ENCODE data around the gene C9orf43. TPM values are rescaled to one million over a fixed set of nuclear protein-coding genes. Genes with fewer than 3 reads are reported as not detected.
"Not testable (repeated sequence)": the region's sequence is repeated elsewhere in the genome, so short reads cannot be mapped to it uniquely, and the experiment has no call there.

C9orf43 gene
- total RNA-seq, 1 donor from 2014 or later: 0.64 TPM

DNA sequence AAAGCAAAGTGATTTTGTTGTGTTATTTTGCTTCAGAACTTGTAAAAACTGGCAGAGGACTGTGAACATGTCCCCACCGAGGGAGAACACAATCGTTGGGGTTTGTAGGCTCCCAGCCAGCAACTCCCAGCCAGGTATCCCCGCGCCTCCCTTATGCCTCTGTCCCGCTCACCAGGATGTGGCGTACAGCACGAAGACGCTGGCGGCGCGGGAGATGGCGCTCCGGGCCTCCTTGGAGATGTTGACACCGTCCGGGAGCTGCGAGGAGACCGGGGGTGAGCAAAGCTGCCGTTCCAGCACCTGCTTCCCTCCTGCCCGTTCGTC lies 702 bp upstream of the C9orf43 start:
- no peak for DNase-seq (ENCODE audit: low read depth)

DNA sequence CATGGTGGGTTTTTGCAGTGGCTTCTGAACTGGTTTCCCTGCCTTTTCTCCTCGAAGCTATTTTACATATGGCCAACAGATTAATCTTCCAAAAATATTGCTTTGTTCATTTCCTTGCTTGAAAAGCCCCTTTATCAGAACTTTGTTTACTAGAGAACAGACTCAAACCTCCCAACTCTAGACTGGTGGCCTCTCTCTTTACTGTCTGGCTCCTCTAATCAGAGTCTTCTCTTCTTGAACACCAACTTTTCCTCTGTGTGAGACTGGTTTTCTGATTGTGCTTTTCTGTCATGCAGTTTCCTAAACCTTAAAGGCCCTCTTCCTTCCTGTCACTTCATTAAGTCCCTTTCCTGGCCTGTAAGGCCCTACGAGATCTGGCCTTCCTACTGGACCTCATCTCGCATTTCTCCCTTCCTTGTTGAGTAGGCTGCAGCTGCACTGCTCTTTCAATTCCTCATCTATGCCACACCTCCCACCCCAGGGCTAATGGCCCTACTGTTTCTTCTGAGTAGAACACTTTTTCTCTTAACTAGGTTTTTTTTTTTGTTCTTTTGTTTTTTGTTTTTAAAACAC lies 5.7 kb downstream of the C9orf43 start:
- DNase-seq (ENCODE audit: low read depth): no peak

DNA sequence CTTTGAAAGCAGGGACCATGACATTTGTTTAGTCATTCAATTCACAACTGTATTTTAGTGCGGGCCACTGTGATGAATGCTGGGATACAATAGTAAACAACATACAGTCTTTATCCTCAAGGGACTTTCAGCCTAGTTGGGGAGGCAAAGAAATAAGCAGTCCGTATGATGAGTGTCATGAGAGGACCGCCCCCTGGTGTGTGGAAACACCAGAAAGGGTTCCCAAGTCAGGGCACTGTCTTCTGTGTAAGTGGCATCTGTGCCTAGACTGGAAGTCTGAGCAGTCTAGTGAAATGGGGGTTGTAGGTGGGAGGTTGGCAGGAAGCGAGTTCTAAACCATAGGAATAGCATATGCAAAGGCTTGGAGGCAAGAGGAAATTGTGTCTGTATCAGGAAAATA lies 6.8 kb downstream of the C9orf43 start:
- no peak for DNase-seq (ENCODE audit: low read depth)

DNA sequence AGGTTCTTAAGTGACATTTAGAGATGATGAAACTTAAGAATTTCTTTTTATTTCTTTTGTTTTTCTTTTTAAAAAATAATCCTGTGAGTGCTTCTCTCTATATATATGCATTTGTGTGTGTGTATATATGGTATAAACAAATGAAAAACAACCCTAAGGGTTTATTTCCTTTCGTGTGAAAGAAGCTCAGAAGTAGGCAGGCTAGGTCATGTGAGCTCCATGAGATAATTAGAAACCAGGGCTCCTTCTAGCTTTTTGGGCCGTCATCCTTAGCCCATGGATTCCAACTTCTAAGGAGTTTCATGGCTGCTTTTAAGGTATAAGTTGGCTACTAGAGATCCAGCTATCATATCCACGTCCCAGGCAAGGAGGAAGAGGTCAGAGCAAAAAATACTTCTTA lies 11.2 kb downstream of the C9orf43 start:
- DNase-seq (ENCODE audit: low read depth): no peak

DNA sequence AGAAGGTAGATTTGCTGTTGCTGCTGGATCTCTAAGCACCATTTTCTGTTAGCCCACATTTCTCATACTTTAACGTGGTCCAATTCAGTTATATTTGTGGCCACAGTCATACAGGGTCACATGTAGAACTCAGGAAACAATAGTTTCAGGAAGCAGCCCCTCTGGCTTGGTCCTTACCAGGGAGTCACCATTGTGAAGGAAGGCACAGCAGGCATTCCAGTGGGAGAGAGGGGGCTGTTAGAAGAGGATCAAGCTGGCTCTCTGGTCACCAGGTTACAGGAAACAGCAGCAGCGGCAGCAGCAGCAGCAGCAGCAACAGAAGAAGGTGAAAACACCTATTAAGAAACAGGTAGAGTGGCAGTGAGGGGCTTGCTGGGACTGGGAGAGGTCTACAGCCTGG lies 14.5 kb downstream of the C9orf43 start:
- DNase-seq (ENCODE audit: low read depth): no peak

DNA sequence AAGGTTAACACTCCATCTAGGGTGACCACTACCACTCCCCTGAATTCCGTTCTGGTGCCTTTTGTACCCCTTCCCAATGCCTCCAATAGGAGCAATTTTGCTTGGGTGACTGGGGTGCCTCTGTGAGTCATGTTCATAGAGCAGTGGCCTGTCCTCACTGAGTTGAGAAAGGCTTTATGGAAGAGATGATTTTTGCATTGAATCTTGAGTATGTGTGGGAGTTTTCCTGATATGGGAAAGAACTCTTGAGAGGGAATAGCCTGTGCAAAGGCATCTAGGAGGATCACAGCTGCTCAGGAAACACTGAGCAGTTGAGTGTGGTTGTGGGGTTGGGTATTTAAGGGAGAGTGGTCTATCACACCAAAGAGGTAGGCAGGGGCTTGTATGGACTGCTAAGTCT lies 16.2 kb downstream of the C9orf43 start:
- DNase-seq (ENCODE audit: low read depth): no peak

DNA sequence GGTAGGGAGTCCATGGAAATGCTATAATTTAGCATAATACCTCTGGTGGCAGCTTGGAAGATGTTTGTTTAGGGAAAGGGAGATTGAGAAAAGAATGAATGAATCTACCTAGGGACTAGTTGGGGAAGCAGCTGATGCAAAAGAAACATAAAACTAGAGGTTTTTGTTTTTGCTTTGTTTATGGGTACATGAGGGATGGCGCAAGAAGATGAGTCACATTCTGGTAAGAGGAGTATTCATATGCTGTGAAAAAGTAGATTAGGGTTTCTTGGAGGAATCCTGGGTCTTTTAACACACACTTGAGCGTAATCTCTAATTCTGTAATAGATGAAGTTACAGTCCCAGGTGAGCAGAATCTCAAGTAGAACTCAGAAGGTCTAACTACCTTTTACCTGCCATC lies 17.1 kb downstream of the C9orf43 start:
- no peak for DNase-seq (ENCODE audit: low read depth)

DNA sequence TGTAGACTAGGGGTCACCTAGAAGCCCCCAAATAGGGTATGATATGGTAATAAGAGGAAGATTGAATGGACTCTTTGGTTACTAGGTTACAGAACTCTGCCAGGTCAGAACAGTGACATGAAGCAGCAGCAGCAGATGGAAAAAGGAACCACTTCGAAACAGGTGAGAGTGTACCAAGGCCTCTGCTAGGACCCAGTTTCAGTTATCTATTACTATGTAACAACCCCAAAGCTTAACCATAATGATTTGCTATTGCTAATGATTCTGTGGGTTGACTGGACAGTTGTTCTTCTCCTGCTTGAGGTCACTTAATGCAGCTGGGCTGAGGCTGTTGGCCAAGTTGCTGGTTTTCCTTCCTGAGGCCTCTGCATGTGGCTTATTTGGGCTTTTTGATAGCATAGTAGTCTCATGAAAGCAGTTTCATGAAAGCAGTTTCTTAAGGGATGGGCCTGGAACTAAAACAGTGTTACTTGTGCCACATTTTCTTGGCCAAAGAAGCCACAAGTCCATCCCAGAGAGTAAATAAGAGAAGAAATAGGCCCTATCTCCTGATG lies 17.6 kb downstream of the C9orf43 start:
- DNase-seq (ENCODE audit: low read depth): peak; percentile 59

DNA sequence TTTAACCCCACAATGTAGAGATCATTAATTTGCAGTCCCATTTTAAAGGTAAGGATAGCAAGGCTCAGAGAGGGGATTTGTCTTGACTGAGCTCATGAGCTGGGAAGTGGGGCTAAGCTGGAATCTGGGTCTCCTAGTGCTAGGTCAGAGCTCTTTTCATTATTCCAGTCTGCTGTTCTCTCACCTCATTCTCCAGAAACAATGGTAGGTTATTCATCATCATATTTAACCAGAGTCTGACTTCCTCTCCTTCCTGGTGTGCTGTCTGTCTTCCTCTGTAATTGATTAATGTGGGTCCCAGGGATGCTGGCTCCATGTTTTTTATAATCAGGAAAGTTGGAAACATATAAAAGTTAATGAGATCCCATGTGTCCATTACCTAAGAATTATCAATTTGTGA lies 20.6 kb downstream of the C9orf43 start:
- no peak for DNase-seq (ENCODE audit: low read depth)

DNA sequence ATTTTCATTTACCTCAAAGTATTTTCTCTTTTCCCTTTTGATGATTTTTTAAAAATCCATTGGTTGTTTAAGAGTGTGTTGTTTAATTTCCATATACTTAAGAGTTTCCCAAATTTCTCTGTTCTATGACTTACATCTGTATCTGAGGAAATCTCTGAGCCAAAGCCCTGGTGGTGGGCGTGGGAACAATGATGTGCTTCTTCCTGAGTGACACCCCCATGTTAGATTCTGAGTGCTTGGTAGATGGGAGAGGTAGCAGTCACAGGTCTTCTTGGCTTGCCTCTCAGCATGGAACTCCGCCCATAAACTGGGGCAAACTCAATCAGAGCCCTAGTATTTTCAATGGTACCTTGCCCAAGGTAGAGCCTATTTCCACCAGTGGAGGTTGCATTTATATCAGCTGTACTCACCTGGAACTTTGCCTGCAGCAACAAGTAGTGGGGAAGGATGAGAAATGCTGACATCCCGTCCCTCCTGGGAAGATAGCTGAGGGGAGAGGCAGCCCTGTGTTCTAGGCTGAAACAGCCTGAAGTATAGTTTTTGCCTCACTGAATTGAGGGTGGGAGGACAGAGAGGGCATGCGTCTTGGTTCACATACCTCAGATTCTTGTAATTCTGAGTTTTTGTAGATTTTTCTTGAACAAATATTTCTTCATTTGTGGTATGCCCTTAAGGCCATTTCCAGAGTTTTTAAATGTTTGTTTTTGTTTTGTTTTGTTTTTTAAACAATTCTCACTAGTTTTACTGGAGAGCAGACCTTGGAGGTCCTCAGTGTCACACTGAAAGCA lies 26.4 kb downstream of the C9orf43 start:
- no peak for DNase-seq (ENCODE audit: low read depth)

DNA sequence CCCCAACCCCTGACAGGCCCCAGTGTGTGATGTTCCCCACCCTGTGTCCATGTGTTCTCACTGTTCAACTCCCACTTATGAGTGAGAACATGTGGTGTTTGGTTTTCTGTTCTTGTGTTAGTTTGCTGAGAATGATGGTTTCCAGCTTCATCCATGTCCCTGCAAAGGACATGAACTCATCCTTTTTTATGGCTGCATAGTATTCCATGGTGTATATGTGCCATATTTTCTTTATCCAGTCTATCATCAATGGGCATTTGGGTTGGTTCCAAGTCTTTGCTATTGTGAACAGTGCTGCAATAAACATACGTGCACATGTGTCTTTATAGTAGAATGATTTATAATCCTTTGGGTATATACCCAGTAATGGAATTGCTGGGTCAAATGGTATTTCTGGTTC lies 27.2 kb downstream of the C9orf43 start:
- DNase-seq (ENCODE audit: low read depth): not testable (repeated sequence)

DNA sequence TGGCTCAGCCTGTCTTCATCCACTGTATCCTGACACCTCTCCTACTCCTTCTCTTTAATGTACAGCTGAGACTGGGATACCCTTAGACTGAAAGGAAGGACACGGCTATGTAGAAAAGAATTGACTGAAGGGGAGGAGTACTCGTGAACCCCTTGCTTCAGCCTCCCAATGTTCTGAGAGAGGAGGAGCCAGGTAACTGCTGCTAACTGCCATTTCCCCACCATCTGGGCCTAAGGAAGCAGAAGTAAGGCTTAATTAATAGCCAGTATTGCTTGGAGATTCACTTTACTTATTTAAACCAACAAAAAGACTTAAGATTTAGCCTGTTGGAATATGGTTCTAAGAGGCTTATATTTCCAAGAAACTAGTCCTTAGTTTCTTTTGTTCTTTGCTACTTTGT lies 34.2 kb downstream of the C9orf43 start:
- DNase-seq (ENCODE audit: low read depth): no peak

DNA sequence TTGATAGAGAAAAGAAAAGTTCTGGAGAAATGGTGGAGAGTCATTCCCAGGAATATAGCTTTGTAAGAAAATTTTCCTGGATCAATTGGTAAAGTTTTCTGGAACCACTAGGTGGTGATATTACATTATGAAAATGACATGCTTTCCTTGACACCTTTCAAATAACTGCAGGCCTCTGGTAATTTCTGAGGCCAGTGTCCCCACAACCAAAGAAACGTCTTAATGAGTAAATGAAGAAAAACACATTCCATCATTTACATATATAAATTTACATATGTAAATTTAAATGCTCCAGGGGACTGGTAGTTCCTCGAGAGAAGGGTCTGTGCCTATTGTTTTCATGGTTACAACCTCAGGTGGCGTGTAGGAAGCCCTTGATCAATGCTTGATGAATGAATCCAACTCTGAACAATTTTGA lies 35.8 kb downstream of the C9orf43 start:
- DNase-seq (ENCODE audit: low read depth): peak; percentile 72

DNA sequence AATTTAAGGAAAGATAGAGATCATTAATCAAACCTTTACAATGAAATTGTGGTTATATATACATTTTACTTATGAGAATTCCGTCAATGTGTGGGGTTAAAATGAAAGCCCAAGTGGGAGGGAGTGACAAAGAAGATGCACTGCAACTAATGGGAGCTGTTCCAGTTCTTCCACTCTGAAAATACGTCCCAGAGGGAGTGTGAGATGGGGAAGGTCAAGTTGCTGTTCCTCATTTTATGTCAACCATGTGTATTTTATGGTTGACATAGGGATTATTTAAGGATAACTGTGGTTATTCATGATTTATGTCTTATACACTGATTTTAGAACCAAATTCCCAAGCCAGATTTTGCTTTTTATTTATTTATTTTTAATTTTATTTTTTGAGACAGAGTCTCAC lies 38.8 kb downstream of the C9orf43 start:
- DNase-seq (ENCODE audit: low read depth): no peak

DNA sequence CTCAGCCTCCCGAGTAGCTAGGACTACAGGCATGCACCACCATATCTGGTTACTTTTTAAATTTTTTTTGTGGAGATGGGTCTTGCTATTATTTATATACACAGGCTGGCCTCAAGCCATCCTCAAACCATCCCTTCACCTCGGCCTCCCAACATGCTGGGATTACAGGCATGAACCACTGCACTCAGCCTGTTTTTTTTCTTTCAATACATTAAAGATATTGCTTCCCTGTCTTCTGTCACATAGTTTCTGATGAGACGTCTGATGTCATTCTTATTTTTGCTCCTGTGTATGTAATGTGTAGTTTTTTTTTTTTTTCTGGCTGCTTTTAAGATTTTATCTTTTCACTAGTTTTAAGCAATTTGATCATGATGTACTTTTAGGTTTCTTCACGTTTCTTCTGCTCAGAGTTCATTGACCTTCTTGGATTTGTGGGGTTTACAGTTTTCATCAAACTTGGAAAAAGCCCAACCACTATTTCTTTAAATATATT lies 41.6 kb downstream of the C9orf43 start:
- DNase-seq (ENCODE audit: low read depth): no peak

DNA sequence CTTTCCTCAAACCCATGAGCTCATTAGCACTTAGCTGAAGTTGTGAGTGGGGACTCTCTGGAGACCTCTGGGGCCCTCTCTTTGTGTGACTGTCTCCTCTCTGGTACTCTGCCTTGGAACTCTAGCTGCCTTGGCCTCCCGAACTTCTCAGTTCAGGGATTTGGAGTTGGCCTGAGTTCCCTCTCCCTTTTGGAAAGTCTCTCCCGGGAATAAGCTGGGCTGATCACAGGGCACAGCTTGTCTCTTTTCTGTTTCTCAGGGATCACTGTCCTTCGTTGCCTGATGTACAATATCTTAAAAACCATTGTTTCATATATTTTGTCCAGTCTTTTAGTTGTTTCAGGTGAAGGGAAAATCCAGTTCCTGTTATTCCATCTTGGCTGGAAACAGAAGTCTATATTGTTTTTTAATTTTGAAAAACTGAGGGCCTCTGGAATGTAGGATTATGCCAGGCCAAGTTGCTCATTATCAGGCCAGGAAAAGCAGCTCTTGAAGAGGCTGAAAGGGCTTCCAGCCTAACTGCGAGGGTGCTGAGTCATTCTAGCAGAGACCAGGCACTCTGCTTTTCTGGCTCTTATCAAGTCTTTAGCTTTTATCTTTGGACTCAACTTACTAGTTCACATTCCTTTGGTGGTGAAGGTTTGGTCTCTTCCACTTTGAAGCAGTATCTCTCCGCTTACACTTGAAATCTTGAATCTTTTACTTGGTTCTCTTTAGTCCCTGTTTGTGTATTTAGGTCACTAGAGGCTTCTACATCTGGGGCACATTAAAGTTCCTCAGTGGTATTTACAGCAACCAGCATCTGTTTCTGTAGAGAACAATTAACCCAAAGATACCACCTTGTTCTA lies 44.6 kb downstream of the C9orf43 start:
- DNase-seq (ENCODE audit: low read depth): peak; percentile 80

DNA sequence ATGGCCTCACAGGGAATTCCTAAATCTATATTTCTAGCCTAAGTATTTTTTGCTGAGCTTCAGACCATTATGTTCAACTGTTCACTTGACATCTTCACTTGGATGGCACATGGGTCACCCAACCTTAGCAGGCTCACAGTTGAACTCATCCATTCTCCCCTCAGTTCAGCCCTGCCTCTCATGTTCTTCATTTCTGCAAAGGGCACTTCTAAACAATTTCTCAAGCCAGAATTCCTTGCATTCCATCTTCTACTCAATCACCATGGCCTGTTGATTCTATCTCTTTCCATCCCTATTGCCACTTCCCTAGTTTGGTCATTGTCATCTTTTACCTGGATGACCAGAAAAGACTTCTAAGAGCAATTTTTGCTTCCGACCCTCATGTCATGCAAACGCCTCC lies 45.7 kb downstream of the C9orf43 start:
- DNase-seq (ENCODE audit: low read depth): no peak

DNA sequence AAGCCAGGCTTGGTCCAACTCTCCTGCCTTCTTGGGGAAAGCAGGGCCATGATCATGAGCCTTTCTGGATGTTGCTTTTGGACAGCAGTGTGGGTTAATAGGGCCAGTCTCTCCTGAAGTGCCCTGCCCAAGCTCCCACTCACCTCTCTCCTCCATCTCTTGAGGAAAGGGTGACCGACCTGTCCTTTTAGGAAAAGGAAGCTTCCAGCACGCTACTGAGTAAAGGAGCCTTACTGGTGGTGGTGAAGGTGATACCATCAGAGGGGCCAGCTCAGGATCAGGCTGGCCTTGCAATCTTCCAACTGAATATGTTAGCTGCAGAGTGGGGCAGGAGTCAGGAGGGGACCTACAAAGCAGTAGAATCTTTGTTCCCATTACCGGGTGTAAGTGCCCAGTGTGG lies 50.7 kb downstream of the C9orf43 start:
- DNase-seq (ENCODE audit: low read depth): no peak

DNA sequence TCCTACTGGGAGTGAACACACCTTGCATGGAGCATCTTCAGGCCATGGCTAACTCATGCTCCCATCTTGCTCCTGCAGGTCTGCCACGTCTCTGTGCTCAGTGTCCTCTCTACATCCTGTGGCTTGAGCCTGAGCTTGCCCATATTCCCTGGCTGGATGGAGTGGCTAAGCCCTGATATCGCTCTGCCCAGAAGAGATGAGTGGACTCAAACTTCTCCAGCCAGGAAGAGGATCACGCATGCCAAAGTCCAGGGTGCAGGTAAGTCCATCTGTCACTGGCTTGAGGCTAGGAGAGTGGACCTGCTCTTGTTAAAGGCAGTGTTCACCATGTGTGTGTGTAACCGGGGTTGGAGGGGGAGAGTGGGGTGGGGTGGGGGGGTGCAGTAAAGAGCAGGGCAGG lies 51.4 kb downstream of the C9orf43 start:
- no peak for DNase-seq (ENCODE audit: low read depth)

DNA sequence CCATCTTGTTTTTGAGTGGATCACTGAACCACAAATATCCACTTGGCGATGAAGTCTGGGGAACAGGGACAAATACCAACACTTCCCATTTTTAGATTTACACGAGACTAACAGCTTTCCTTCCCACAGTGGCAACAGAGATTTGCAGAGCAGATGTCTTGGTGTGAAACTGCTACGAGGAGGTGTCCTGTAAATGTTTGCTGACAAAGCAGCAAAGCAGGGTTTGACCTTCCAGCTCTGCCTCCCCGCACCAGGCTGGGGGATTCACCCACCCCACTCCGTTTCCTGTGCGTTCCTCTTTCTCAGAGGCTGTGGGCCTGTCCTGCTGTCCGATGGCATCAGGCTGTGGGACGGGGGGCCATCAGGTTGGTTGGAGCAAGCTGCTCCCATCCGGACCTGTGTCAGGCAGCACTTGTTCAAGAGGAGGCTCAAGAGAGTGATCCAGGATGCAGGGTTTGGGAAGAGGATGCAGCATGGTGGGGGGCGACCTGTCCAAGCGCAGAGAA lies 52.3 kb downstream of the C9orf43 start:
- DNase-seq (ENCODE audit: low read depth): peak; percentile 63

DNA sequence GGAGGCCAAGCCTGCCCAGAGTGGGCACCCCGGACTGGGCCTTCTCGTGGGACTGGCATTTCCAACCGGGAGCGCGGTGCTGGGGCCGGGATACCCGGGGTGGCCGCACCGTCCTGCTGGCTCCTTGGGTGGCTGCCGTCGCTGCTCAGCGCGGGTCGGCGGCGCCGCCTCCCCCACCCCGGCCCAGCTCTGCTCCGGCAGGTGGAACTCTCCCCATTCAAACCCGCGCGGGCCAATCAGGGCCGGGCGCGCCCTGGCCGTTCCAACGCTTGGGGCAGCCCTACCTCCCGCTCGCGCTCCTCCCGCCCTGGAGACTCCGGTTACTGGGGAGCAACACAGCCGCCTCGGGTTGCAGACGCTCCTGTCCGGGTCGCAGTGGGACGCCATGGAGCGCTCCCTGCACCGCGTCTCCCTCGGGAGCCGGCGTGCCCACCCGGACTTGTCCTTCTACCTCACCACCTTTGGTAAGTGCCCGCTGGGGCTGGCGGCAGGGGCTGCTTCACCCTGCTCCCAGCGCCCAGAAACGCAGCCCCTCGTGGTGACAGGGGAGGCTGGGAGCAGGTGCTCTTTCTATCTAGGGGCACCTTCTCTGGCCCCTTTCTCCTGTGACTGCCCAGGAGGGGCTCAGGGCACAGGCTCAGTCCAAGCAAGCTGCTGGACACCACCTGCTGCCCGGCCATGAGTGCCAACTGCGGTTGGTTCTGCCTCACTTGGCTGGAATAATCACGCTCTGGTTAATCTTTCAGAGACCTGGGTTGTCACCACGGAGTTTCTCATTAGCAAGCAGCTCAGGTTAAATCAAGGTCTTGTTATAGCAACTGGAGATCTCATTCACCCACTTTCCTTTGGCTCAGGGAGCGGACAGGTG lies 53.1 kb downstream of the C9orf43 start, which contains the start of gene RGS3:
RGS3 (plus strand) TSS at position 310 of the 868 bp plus-strand sequence; CDS start at position 386, 76 bp downstream.
- DNase-seq (ENCODE audit: low read depth): peak; percentile 88
